Left lung (tissue), 10 donors: Measurements from ENCODE around the gene MYH14. TPM values are rescaled to one million over a fixed set of nuclear protein-coding genes. Genes with fewer than 3 reads are reported as not detected.

ENCODE experiments used
- ATAC-seq: fragments of 200-7000 bp; cut with Tn5 transposase; one replicate; pipeline ENCODE4 v1.9.1; 2020; ENCODE audit warnings: moderate library complexity
- DNase-seq, 4 donors: peaks; one replicate each; pipeline ENCODE4 v3.0.0-alpha.2; 2013 to 2020
- H3K27ac ChIP-seq, 2 donors: fragments of 200-600 bp; sonication (generic) in 1 of 2; one replicate each; pipeline versions ENCODE4 v1.5.0 to v1.8.0; 2020 to 2021
- H3K27me3 ChIP-seq, 2 donors: fragments of 200-600 bp; sonication (generic) in 1 of 2; one replicate each; pipeline versions ENCODE4 v1.5.0 to v1.8.0; 2020 to 2021
- H3K36me3 ChIP-seq, 2 donors: fragments of 200-600 bp; sonication (generic) in 1 of 2; one replicate each; pipeline versions ENCODE4 v1.5.0 to v1.8.0; 2020 to 2021
- H3K4me1 ChIP-seq, 2 donors: fragments of 200-600 bp; one replicate each; pipeline ENCODE4 v1.8.0; 2021
- H3K4me3 ChIP-seq, 2 donors: fragments of 200-600 bp; sonication (generic) in 1 of 2; one replicate each; pipeline versions ENCODE4 v1.5.0 to v1.8.0; 2020 to 2021; ENCODE audit warnings: mild to moderate bottlenecking in 1 of 2
- H3K9me3 ChIP-seq, 2 donors: fragments of 200-600 bp; sonication (generic) in 1 of 2; one replicate each; pipeline versions ENCODE4 v1.5.0 to v1.8.0; 2020 to 2021
- intact Hi-C, 2 donors: fragments of 100-400 bp; cut with DNase I; formaldehyde crosslinking; loops; one replicate each; pipeline versions ENCODE4 v1.11.2 to v1.14.2; 2022
- polyA plus RNA-seq, 6 donors: library from polyadenylated mRNA; unstranded; fragments of 120-200 nt; gene quantifications; one replicate each; pipeline ENCODE4 v1.2.1, GENCODE V29; 2013; ENCODE audit not compliant: insufficient read length in 6 of 6
- total RNA-seq, 2 donors: library from RNA; stranded (reverse); fragmentation: NEBNext Ultra II Directional; extraction: Animal tissue kit (Norgen Biotek cat#: 25700); gene quantifications; one replicate each; pipeline ENCODE4 v1.2.1, GENCODE V29; 2021
- TF ChIP-seq, protein P1 (sequence below), 2 donors: fragments of 200-600 bp; sonication (generic) in 1 of 2; IDR thresholded peaks; one replicate each; pipeline versions ENCODE4 v1.5.0 to v1.8.0; 2021; ENCODE audit warnings: antibody characterized with exemption in 2 of 2
- donor health status: DM: no; HTN: yes; CAD: no.
- donor health status: DM: no; HTN: no; CAD: no.

MYH14 gene
- total and polyA plus RNA-seq, 8 donors = 46.0 to 195 (median 55.6) TPM

DNA sequence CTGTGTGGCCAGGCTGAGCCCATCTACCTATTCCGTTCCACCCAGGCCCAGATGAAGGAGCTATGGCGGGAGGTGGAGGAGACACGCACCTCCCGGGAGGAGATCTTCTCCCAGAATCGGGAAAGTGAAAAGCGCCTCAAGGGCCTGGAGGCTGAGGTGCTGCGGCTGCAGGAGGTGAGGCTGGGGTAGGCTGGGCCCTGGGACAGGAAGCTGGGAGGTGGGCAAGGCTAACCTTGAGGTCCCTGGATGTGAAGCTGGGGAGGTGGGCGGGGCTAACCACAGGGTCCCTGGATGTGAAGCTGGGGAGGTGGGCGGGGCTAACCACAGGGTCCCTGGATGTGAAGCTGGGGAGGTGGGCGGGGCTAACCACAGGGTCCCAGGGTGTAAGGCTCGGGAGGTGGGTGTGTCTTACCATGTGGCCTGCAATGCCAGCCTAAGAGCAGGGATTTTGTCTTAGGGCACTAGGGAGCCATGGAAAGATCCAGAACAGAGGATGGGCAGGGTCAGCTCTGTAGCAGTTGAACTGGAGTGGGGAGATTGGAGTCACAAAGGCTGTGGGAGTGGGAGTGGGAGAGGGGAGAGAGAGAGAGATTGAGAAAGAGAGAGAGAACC lies 88.9 kb downstream of the MYH14 start:
- no peak for DNase-seq
- no peak overlapping the region for H3K27ac ChIP-seq
- peaks cover 0 to 15% of the 10 kb centered on the region in 2 donors for H3K27me3 ChIP-seq
- peaks cover 0 to 36% of the 10 kb centered on the region in 2 donors for H3K36me3 ChIP-seq
- no peak for ATAC-seq
- H3K4me3 ChIP-seq = no peak overlapping the region
- intact Hi-C loops = no loop called here
- no peaks in the 10 kb centered on the region for H3K9me3 ChIP-seq
- H3K4me1 ChIP-seq = no peaks in the 10 kb centered on the region
- TF ChIP-seq, protein P1, sequence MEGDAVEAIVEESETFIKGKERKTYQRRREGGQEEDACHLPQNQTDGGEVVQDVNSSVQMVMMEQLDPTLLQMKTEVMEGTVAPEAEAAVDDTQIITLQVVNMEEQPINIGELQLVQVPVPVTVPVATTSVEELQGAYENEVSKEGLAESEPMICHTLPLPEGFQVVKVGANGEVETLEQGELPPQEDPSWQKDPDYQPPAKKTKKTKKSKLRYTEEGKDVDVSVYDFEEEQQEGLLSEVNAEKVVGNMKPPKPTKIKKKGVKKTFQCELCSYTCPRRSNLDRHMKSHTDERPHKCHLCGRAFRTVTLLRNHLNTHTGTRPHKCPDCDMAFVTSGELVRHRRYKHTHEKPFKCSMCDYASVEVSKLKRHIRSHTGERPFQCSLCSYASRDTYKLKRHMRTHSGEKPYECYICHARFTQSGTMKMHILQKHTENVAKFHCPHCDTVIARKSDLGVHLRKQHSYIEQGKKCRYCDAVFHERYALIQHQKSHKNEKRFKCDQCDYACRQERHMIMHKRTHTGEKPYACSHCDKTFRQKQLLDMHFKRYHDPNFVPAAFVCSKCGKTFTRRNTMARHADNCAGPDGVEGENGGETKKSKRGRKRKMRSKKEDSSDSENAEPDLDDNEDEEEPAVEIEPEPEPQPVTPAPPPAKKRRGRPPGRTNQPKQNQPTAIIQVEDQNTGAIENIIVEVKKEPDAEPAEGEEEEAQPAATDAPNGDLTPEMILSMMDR (IDR thresholded peaks at IDR 0.05) = no peak

DNA sequence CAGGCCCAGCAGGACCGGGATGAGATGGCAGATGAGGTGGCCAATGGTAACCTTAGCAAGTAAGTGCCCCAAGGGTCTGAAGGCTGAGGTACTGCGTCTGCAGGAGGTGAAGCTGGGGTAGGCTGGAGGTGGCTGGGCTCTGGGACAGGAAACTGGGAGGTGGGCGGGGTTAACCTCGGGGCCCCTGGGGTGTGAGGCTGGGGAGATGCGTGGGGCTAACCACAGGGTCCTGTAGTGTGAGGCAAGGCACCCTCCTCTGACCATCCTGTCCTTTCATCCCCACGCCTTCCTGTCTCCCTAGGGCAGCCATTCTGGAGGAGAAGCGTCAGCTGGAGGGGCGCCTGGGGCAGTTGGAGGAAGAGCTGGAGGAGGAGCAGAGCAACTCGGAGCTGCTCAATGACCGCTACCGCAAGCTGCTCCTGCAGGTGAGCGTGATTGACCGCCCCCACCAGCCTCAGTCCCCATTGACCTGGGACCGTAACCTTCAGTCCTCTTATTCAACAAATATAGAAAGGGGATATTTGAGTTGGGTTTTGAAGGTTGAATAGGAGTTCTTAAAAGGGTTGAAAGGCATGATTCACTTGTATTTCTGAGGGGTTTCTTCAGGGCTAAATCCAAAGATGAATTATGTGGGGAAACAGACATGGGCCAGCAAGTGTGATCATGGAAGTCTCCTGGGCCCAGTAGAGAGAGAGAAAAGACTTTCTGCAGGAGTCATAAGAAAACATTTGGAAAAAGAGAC lies 90.0 kb downstream of the MYH14 start:
- DNase-seq = no peak
- Histone ChIP-seq H3K27ac (no peak overlapping the region), H3K27me3 (peaks cover 0 to 15% of the 10 kb centered on the region in 2 donors), H3K4me1 (no peaks in the 10 kb centered on the region), H3K9me3 (no peaks in the 10 kb centered on the region), H3K36me3 (peaks cover 0 to 29% of the 10 kb centered on the region in 2 donors), H3K4me3 (no peak overlapping the region)
- intact Hi-C loops = no loop called here
- ATAC-seq = no peak
- TF ChIP-seq, protein P1 (IDR thresholded peaks at IDR 0.05) = no peak

DNA sequence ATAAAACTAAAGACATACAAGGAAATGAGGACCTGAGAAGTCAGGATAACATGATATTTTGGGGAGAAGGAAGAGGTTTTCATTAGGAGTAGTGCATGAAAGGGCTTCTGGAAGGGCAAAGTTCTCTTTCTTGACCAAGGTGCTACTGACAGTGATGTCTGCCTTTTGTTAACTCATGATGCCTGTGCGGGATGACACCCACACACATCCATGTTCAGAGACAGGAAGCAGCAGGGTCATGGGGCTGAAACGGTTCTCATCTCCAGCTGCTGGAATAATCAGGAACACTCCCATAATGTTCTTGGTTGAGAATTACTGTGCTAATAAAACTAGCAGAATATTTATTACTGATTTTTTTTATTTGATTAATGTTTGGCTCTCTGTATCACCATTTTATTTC lies 96.6 kb downstream of the MYH14 start:
- TF ChIP-seq, protein P1 (IDR thresholded peaks at IDR 0.05) = no peak
- no peaks in the 10 kb centered on the region for H3K9me3 ChIP-seq
- H3K36me3 ChIP-seq = peaks cover 0 to 6% of the 10 kb centered on the region in 2 donors
- H3K4me3 ChIP-seq = no peak overlapping the region
- DNase-seq (no peak), ATAC-seq (no peak)
- H3K27me3 ChIP-seq = no peaks in the 10 kb centered on the region
- intact Hi-C loops = no loop called here
- no peak overlapping the region for H3K27ac ChIP-seq
- no peaks in the 10 kb centered on the region for H3K4me1 ChIP-seq

GRCh38 chr19:50300814-50301606 lies 97.6 kb downstream of the MYH14 start:
- Histone ChIP-seq H3K36me3 (peaks cover 0 to 6% of the 10 kb centered on the region in 2 donors), H3K4me1 (no peaks in the 10 kb centered on the region), H3K4me3 (no peak overlapping the region), H3K27ac (no peak overlapping the region), H3K27me3 (no peaks in the 10 kb centered on the region), H3K9me3 (no peaks in the 10 kb centered on the region)
- TF ChIP-seq, protein P1 (IDR thresholded peaks at IDR 0.05) = no peak
- DNase-seq (no peak), ATAC-seq (peak; percentile 81)
- intact Hi-C loops = no loop called here

DNA sequence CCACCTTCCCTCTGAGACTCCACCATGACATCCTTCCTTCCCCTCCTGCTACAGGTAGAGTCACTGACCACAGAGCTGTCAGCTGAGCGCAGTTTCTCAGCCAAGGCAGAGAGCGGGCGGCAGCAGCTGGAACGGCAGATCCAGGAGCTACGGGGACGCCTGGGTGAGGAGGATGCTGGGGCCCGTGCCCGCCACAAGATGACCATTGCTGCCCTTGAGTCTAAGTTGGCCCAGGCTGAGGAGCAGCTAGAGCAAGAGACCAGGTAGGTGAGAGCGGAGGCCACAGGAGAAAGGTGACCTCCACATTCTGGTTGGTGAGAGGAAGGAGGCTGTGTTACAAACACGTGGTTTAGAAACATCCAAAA lies 98.2 kb downstream of the MYH14 start:
- TF ChIP-seq, protein P1 (IDR thresholded peaks at IDR 0.05) = no peak
- H3K36me3 ChIP-seq = peaks cover 0 to 6% of the 10 kb centered on the region in 2 donors
- H3K9me3 ChIP-seq = no peaks in the 10 kb centered on the region
- peak in 1 of 4 donors; percentile 51 for DNase-seq
- no peak for ATAC-seq
- intact Hi-C loops = no loop called here
- no peak overlapping the region for H3K27ac ChIP-seq
- H3K27me3 ChIP-seq = no peaks in the 10 kb centered on the region
- no peak overlapping the region for H3K4me3 ChIP-seq
- no peaks in the 10 kb centered on the region for H3K4me1 ChIP-seq
